GM18867 (cell line): ENCODE data around the gene ECE2.
A peak's percentile ranks its signal among the peaks of the same experiment; 100 is the strongest.

Source experiments
- ATAC-seq: cut with Tn5 transposase; IDR thresholded peaks from one replicate; pipeline ENCODE4 v1.9.1; 2021; ENCODE audit warnings: mild to moderate bottlenecking, moderate library complexity; ENCODE audit not compliant: unreplicated experiment

ECE2 gene

DNA sequence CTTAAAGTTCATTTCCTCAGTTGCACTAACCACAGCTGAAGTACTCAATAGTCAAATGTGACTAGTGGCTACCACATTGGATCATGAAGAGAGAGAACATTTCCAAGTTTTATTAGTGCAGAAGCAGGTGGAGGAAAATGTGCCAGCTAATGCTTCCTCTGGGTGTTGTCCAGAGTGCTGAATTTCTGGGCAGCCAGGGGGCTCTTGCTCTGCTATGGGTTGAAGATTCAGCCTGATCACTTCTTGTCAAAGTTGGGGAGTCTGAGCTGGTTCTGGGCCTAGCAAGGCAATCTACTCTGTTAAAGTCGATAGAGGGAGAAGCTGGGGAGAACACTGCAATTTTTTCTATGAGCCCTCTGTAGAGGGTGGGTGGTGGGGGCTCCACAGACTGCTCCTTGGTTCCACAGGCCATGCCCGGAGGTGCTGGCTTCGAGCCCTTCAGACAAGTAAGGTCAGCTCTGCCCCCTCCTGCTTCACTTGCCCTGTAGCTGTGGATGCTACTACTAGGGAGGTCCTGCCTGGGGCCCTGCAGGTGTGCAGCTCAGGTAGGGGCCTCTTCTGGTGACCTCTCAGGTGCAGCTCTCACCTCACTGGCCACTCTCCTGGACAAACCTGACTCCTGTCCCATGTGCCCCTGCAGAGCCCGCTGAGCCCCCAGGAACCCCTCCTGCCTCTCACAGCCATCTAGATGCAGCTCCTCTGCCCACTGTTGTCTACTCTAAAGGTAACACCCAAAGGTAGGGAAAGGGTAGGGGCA, 35.3 kb upstream of the ECE2 start:
- no peak for ATAC-seq

- no peak for ATAC-seq
Observed at GRCh38 chr3:184241141-184241446, 34.7 kb upstream of the ECE2 start.

GRCh38 chr3:184241447-184242296, 34.1 kb upstream of the ECE2 start:
- no peak for ATAC-seq

GRCh38 chr3:184242297-184242685, 33.5 kb upstream of the ECE2 start:
- ATAC-seq: no peak

DNA sequence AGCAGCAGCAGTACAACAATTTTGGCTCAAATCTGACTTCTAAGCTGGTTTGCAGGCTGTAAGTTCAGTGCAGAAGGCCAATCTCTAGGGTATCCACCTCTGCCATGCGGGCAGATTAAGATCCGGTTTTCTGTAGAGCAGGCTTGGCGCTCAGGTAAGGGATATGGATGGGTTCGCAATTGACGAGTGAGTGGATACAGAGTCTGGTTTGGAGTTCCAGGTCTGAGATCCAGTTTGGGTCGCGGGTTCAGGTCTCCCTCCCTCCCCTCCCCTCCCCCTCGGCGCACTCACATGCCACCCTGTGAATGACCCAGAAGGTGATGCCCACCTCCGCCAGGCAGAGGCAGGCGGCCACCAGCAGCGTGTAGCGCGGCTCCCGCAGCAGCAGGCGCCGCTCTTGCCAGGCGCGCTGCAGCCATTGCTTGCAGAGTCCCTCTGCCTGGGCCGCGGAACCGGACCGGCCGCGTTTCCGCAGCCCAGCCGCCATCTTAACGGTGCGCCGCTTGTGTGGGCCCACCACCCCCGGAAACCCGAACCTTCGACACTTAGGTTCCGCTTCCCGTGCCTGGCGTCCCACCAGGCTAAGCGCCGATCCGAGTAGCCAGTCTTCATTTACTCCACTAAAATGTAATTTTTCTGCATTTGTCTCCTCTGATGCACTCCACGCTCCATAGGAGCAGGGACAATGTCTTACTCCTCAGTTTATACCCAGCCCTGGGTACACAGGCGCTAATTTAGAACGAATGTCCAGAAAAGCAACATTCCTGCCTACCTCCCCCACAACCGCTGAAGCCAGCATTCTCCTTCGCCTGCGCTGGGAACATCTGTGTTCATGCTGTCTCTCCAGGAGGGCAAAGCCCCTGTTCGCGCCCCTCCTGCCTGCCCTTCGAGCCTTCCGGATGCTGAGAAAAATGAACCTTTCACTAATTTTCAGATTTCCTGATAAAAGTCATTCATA, 27.1 kb upstream of the ECE2 start, which contains the start of gene ALG3:
Gene ALG3 (minus strand): TSS at position 509 of the 958 bp plus-strand sequence. CDS start 22 bp downstream, at position 487.
- peak; percentile 46 for ATAC-seq

GRCh38 chr3:184249412-184250166, 26.2 kb upstream of the ECE2 start, which contains the start of gene EEF1AKMT4:
Gene EEF1AKMT4, plus strand, starts transcription at chr3:184249672. Its CDS starts 23 bp downstream, at chr3:184249695.
- peak; percentile 86 for ATAC-seq

- peak; percentile 67 for ATAC-seq
Observed at GRCh38 chr3:184250167-184250828, 25.5 kb upstream of the ECE2 start.

- no peak for ATAC-seq
Observed at GRCh38 chr3:184255291-184256039, 20.4 kb upstream of the ECE2 start.

- no peak for ATAC-seq
Observed at GRCh38 chr3:184257083-184257915, 18.5 kb upstream of the ECE2 start.

DNA sequence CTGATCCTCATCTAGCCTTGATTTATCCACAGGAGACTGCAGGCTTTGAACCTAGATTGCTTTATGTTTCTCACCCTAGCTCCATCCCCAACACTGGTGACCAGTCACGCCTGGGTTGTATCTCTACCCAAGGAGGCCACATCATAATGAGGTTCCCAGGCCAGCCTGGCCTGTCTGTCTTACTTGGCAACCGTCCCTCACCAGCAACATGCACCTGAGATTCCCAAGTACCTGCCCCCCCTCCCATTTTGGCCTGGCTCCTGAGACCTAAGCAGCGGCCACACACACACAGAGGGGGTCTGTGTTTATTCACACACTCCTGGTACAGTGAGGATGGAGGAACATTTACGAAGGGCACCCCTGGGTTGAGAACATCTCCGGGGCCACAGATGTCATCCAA, 16.9 kb upstream of the ECE2 start:
- ATAC-seq: no peak

GRCh38 chr3:184259396-184259877, 16.4 kb upstream of the ECE2 start:
- ATAC-seq: no peak

GRCh38 chr3:184259878-184260723, 15.7 kb upstream of the ECE2 start:
- no peak for ATAC-seq

- peak; percentile 9 for ATAC-seq
Observed at GRCh38 chr3:184260724-184261269, 15.0 kb upstream of the ECE2 start.

DNA sequence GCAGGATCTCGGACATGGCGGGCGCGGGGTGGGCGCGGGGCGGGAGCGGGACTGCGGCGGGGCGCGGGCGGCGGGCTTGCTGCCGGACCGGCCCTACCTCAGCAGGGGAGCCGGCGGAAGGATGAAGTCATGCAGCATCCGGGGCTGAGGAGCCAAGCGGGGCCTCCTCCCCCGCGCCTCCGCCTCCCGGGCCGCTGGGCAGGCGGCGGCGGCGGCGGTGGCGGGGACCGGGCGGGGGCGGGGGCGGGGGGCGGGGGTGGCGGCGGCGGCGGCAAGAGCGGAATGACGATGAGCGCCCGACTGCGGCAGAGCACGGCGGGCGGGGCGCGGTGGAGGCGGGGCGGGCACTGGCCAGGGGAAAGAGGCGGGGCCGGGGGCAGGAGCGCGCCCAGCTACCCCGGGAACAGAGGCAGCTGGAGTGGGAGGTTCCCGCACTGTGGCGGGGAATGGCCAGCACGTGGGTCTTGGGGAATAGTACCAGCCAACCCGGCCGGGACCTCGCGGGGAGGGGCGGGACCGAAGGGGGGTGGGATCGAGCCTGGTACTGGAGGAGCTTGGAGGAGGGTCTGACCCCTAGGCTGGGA, 14.5 kb upstream of the ECE2 start, which contains the start of gene CAMK2N2:
Gene CAMK2N2 (minus strand): TSS at position 284 of the 584 bp plus-strand sequence. CDS start 268 bp downstream, at position 16.
- peak; percentile 61 for ATAC-seq

GRCh38 chr3:184261854-184262763, 13.7 kb upstream of the ECE2 start:
- ATAC-seq: no peak
